K562 (cell line): ENCODE measurements around the gene CCL4. TPM values are rescaled to one million over a fixed set of nuclear protein-coding genes. Genes with fewer than 3 reads are reported as not detected.
A peak's percentile ranks its signal among the peaks of the same experiment; 100 is the strongest.

ENCODE experiments used
- ATAC-seq: fragments of 200-7000 bp; cut with Tn5 transposase; 3 replicates; pipeline ENCODE4 v1.9.1; 2020; ENCODE audit warnings: moderate library complexity
- BruUV-seq: library from RNA; stranded (reverse); fragments of 400-500 nt; replicated peaks from 2 replicates; lab custom pipeline; 2021; lab: Mats Ljungman, UMichigan
- CTCF ChIA-PET: fragments of 300-600 bp; formaldehyde crosslinking; extraction: SDS; loops from one replicate; lab custom pipeline; 2021; ENCODE audit warnings: low intra/inter-chr PET ratio; lab: Yijun Ruan, JAX
- POLR2A ChIA-PET: fragments of 300-600, 350-650 bp; sonication (Branson Sonifier 250); formaldehyde crosslinking; extraction: SDS; loops from one replicate; lab custom pipeline; 2021; ENCODE audit warnings: antibody characterized with exemption, inconsistent platforms; lab: Yijun Ruan, JAX
- DNase-seq, 4 experiments: peaks; one replicate each; pipeline versions ENCODE4 v3.0.0 to v3.0.0-alpha.2; 2011 to 2018; ENCODE audit warnings: low spot score in 3 of 4, mixed read lengths in 3 of 4; ENCODE audit errors: extremely low read depth in 1 of 4
- FAIRE-seq: peaks from 2 replicates; lab custom pipeline; 2011; peaks lifted over from hg19 to GRCh38; lab: Jason Lieb, UNC
- H2AFZ ChIP-seq: 2 replicates; pipeline ENCODE4 v1.6.0; 2011; ENCODE audit warnings: low read depth, low read length, control low read depth, inconsistent platforms
- H3K27ac ChIP-seq: fragments of 200-600 bp; 3 replicates; pipeline ENCODE4 v1.8.0; 2011; ENCODE audit warnings: low read depth, mild to moderate bottlenecking, control low read depth, inconsistent platforms, low read length, moderate library complexity, mixed read lengths; ENCODE audit errors: extremely low read depth
- H3K27me3 ChIP-seq, 2 experiments: fragments of 300-600 bp in 1 of 2; 2 replicates in 1 of 2; 3 replicates in 1 of 2; pipeline versions ENCODE4 v1.6.0 to v1.8.0; 2011; ENCODE audit warnings: inconsistent platforms in 2 of 2, low read length in 2 of 2, mild to moderate bottlenecking in 1 of 2, mixed read lengths in 1 of 2, moderate library complexity in 1 of 2; ENCODE audit not compliant: control insufficient read depth in 2 of 2, insufficient read depth in 2 of 2
- H3K36me3 ChIP-seq: fragments of 300-600 bp; 3 replicates; pipeline ENCODE4 v1.8.0; 2011; ENCODE audit warnings: mild to moderate bottlenecking, low read length, inconsistent platforms; ENCODE audit not compliant: control insufficient read depth, insufficient read depth
- H3K4me1 ChIP-seq, 2 experiments: fragments of 200-600 bp in 1 of 2; replicated peaks in 1 of 2; 2 replicates in 1 of 2; 3 replicates in 1 of 2; pipeline versions ENCODE4 v1.5.1 to v1.8.0; 2011; ENCODE audit warnings: inconsistent platforms in 2 of 2, low read length in 2 of 2, mild to moderate bottlenecking in 1 of 2, mixed read lengths in 1 of 2, moderate library complexity in 1 of 2; ENCODE audit not compliant: control insufficient read depth in 2 of 2, insufficient read depth in 2 of 2
- H3K4me2 ChIP-seq: 2 replicates; pipeline ENCODE4 v1.6.1; 2011; ENCODE audit warnings: low read length, control low read depth, inconsistent platforms, mixed read lengths; ENCODE audit not compliant: insufficient read depth
- H3K4me3 ChIP-seq: fragments of 200-600 bp; sonication (generic), shearing (Covaris generic); 2 replicates; pipeline ENCODE4 v1.5.1; 2016; ENCODE audit warnings: control low read depth, inconsistent platforms
- H3K79me2 ChIP-seq: fragments of 200-600 bp; 3 replicates; pipeline ENCODE4 v1.8.0; 2011; ENCODE audit warnings: low read length, inconsistent platforms; ENCODE audit not compliant: control insufficient read depth, insufficient read depth
- H3K9ac ChIP-seq, 2 experiments: 2 replicates each; pipeline versions ENCODE4 v1.6.0 to v1.6.1; 2011; ENCODE audit warnings: low read depth in 2 of 2, low read length in 2 of 2, control low read depth in 1 of 2, inconsistent platforms in 1 of 2, mild to moderate bottlenecking in 1 of 2, mixed read lengths in 1 of 2; ENCODE audit not compliant: insufficient read depth in 1 of 2
- H3K9me1 ChIP-seq: one replicate; pipeline ENCODE4 v1.6.0; 2011; ENCODE audit warnings: inconsistent platforms, mild to moderate bottlenecking, low read length, moderate library complexity; ENCODE audit not compliant: control insufficient read depth, insufficient read depth
- H3K9me3 ChIP-seq: replicated peaks from 2 replicates; pipeline ENCODE4 v1.5.1; 2011; ENCODE audit warnings: low read depth, low read length, inconsistent platforms; ENCODE audit not compliant: control insufficient read depth, insufficient read depth
- H4K20me1 ChIP-seq: replicated peaks from 2 replicates; pipeline ENCODE4 v1.6.1; 2011; ENCODE audit warnings: low read length, inconsistent platforms, mixed read lengths; ENCODE audit not compliant: control insufficient read depth, insufficient read depth
- BACH1 ChIP-seq: fragments of 200-800 bp; sonication (Bioruptor generic); IDR thresholded peaks from 2 replicates; pipeline ENCODE4 v1.6.1; 2016; ENCODE audit warnings: missing genetic modification characterization, missing compliant biosample characterization
- BDP1 ChIP-seq: IDR thresholded peaks from 3 replicates; pipeline ENCODE4 v1.6.1; 2011; ENCODE audit not compliant: insufficient read length, insufficient read depth
- BRD9 ChIP-seq: fragments of 450-650 bp; IDR thresholded peaks from 2 replicates; pipeline ENCODE4 v1.6.1; 2018; ENCODE audit warnings: low read depth; ENCODE audit not compliant: partially characterized antibody
- FOS ChIP-seq: IDR thresholded peaks from 3 replicates; pipeline ENCODE4 v1.6.1; 2011; ENCODE audit not compliant: insufficient read length; ENCODE audit errors: extremely low read depth
- FOXP1 ChIP-seq: sonication (generic); formaldehyde crosslinking; IDR thresholded peaks from 2 replicates; pipeline ENCODE4 v1.8.0; 2022; ENCODE audit warnings: mild to moderate bottlenecking, missing genetic modification reagents
- GATAD2A ChIP-seq: fragments of 450-650 bp; IDR thresholded peaks from 2 replicates; pipeline ENCODE4 v1.6.1; 2017
- GTF2A2 ChIP-seq: IDR thresholded peaks from 2 replicates; pipeline ENCODE4 v1.6.1; 2016; ENCODE audit warnings: mild to moderate bottlenecking, missing genetic modification characterization, missing compliant biosample characterization
- GTF2F1 ChIP-seq: IDR thresholded peaks from 2 replicates; pipeline ENCODE4 v1.6.1; 2011; ENCODE audit warnings: low read depth, low read length, improper control_type of control experiment
- JUN ChIP-seq, 2 experiments: sonication (generic) in 1 of 2; formaldehyde crosslinking in 1 of 2; IDR thresholded peaks; 2 replicates each; pipeline versions ENCODE4 v1.6.1 to v1.8.0; 2012 to 2022; ENCODE audit warnings: borderline replicate concordance in 2 of 2, mild to moderate bottlenecking in 2 of 2, improper control_type of control experiment in 1 of 2, low read depth in 1 of 2, low read length in 1 of 2, missing genetic modification reagents in 1 of 2
- MAFG ChIP-seq: fragments of 450-650 bp; conservative IDR thresholded peaks from 2 replicates; pipeline ENCODE4 v1.6.1; 2016; ENCODE audit warnings: missing genetic modification characterization, missing compliant biosample characterization
- MNT ChIP-seq, 2 experiments: fragments of 450-650 bp; conservative IDR thresholded peaks; 2 replicates each; pipeline ENCODE4 v1.6.1; 2017; ENCODE audit warnings: mild to moderate bottlenecking in 2 of 2, moderate library complexity in 2 of 2
- NCOA2 ChIP-seq, 2 experiments: fragments of 450-650 bp; IDR thresholded peaks; 2 replicates each; pipeline ENCODE4 v1.6.1; 2018; ENCODE audit warnings: mild to moderate bottlenecking in 2 of 2, moderate library complexity in 1 of 2; ENCODE audit not compliant: partially characterized antibody in 2 of 2
- NFE2 ChIP-seq: IDR thresholded peaks from 2 replicates; pipeline ENCODE4 v1.6.1; 2014; ENCODE audit warnings: antibody characterized with exemption, low read depth
- NR0B1 ChIP-seq: fragments of 450-650 bp; IDR thresholded peaks from one replicate; pipeline ENCODE4 v1.6.1; 2018; ENCODE audit warnings: mild to moderate bottlenecking, moderate library complexity; ENCODE audit not compliant: partially characterized antibody
- RBM34 ChIP-seq: fragments of 200-400 bp; formaldehyde crosslinking; IDR thresholded peaks from 2 replicates; pipeline ENCODE4 v1.6.1; 2018; ENCODE audit warnings: low read length, borderline replicate concordance; ENCODE audit not compliant: insufficient read depth
- SMARCC2 ChIP-seq: fragments of 450-650 bp; IDR thresholded peaks from 2 replicates; pipeline ENCODE4 v1.6.1; 2017; ENCODE audit warnings: antibody characterized with exemption, moderate library complexity, mild to moderate bottlenecking, low read depth
- ZNF224 ChIP-seq: sonication (generic); formaldehyde crosslinking; IDR thresholded peaks from 2 replicates; pipeline ENCODE4 v1.8.0; 2022; ENCODE audit warnings: mild to moderate bottlenecking, missing genetic modification reagents
- ZNF75A ChIP-seq: fragments of 450-650 bp; formaldehyde crosslinking; IDR thresholded peaks from 2 replicates; pipeline ENCODE4 v1.4.0; 2020; ENCODE audit warnings: mild to moderate bottlenecking
- ZSCAN29 ChIP-seq: fragments of 450-650 bp; IDR thresholded peaks from 2 replicates; pipeline ENCODE4 v1.6.1; 2017
- WGBS: fragments of 100-300 bp; shearing (Covaris generic); methylation state at CpG from one replicate; pipeline ENCODE4 v1.1.6; 2016; ENCODE audit warnings: low coverage, mixed read lengths; ENCODE audit not compliant: insufficient coverage; ENCODE audit errors: missing lambda C conversion rate; 5-methylcytosine and 5-hydroxymethylcytosine counted together
- in situ Hi-C: fragments of 300-500 bp; cut with MboI; formaldehyde crosslinking; loops from 4 replicates; pipeline ENCODE4 v1.15.0; 2018; ENCODE audit warnings: inconsistent platforms, mixed read lengths
- intact Hi-C: fragments of 100-400 bp; cut with micrococcal nuclease; formaldehyde crosslinking; loops from 2 replicates; pipeline ENCODE4 v1.14.2; 2022
- polyA plus RNA-seq, 8 experiments: library from polyadenylated mRNA; depleted of rRNA in 4 of 8; stranded (reverse) in 5 of 8; unstranded in 3 of 8; fragments of >200 nt; fragmentation: Nextera tagmentation in 2 of 8; fragmentation: Illumina TruSeq in 1 of 8; extraction: Ambion mirVana in 2 of 8; extraction: Trizol in 1 of 8; gene quantifications; 2 replicates each; pipeline versions ENCODE4 v1.2.1 to v1.2.3, GENCODE V29; 2011 to 2014; ENCODE audit warnings: inconsistent platforms in 1 of 8, missing spikeins in 1 of 8
- total RNA-seq, 7 experiments: library from RNA; depleted of rRNA in 6 of 7; stranded (reverse); fragments of >200 nt in 6 of 7; fragmentation: Illumina TruSeq in 2 of 7; extraction: Trizol in 2 of 7; gene quantifications; 2 replicates each; pipeline versions ENCODE4 v1.2.1 to v1.2.3, GENCODE V29; 2011 to 2021; ENCODE audit warnings: low replicate concordance in 1 of 7

CCL4 gene
- total and polyA plus RNA-seq, 9 of the 15 experiments (the other 6 are each of a cell fraction or from before 2014, with no cell fraction given) = 0.91 TPM; not detected in 8

GRCh38 chr17:36149296-36149820 lies 45.7 kb downstream of the CCL4 start:
- ChIA-PET POLR2A (interaction anchor here (0.8 to 1.4 kb wide), 2 partner anchors 149 to 301 kb away, joined by 3 read pairs; no protein-coding TSS in a partner anchor), CTCF (interaction anchor here (1.0 to 1.8 kb wide), 4 partner anchors 175 to 202 kb away, joined by 3 to 14 read pairs (median 5); no protein-coding TSS in a partner anchor)
- Histone ChIP-seq H3K27ac (no peak overlapping the region), H3K36me3 (no peaks in the 10 kb centered on the region), H3K27me3 (peaks cover 2 to 14% of the 10 kb centered on the region in 2 experiments; a peak in 2 of 5 replicates), H3K4me3 (no peak overlapping the region), H3K79me2 (no peaks in the 10 kb centered on the region), H3K9ac (peak overlapping the region in 1 of 2 experiments; percentile 27; a peak in 1 of 4 replicates), H3K9me1 (no peaks in the 10 kb centered on the region), H3K9me3 (no peaks in the 10 kb centered on the region), H2AFZ (peak overlapping the region; percentile 60), H3K4me2 (peak overlapping the region; percentile 27; the same call in 1 of the 2 replicates), H4K20me1 (no peaks in the 10 kb centered on the region), H3K4me1 (peaks cover 3 to 5% of the 10 kb centered on the region in 2 experiments; a peak in 2 of 5 replicates)
- 26% methylated on average over 11 of the region's 11 CpGs for WGBS
- in situ Hi-C loops (no loop called here), intact Hi-C loops (loop anchor here (1.0 to 10.0 kb wide), 2 partner anchors 180 to 295 kb away; no protein-coding TSS in a partner anchor)
- no TSS peak for BruUV-seq
- peak in 2 of 4 experiments; percentile 28 to 30 for DNase-seq
- ATAC-seq = peak; percentile 58
- no peak for FAIRE-seq
- TF ChIP-seq BACH1 (tag) = no peak
- 0 out of 4 replicates have a peak, but pooled peaks of 1 of the 2 experiments have one; percentile 27 for TF ChIP-seq MNT (conservative IDR thresholded peaks at IDR 0.05)
- no peak for TF ChIP-seq FOS
- TF ChIP-seq NR0B1 = no peak
- TF ChIP-seq SMARCC2 = no peak
- no peak for TF ChIP-seq JUN (IDR thresholded peaks at IDR 0.05; ENCODE audit: borderline replicate concordance, low read depth, low read length)
- no peak for TF ChIP-seq JUN (CRISPR knock-in tag; IDR thresholded peaks at IDR 0.05; ENCODE audit: borderline replicate concordance)
- TF ChIP-seq ZNF75A = no peak
- no peak for TF ChIP-seq NCOA2 (IDR thresholded peaks at IDR 0.05; ENCODE audit: partially characterized antibody in 2 of 2)
- TF ChIP-seq RBM34 = no peak
- TF ChIP-seq GTF2A2 (tag) = no peak
- TF ChIP-seq ZSCAN29 = no peak
- peak; percentile 46 for TF ChIP-seq MAFG (tag)
- no peak for TF ChIP-seq FOXP1
- no peak for TF ChIP-seq ZNF224 (CRISPR knock-in tag)
- TF ChIP-seq GTF2F1 = no peak
- no peak for TF ChIP-seq BDP1
- no peak for TF ChIP-seq GATAD2A
- no peak for TF ChIP-seq BRD9
- TF ChIP-seq NFE2 = peak; percentile 50
